Measurements from ENCODE around the gene RNF220.

Gene RNF220

DNA sequence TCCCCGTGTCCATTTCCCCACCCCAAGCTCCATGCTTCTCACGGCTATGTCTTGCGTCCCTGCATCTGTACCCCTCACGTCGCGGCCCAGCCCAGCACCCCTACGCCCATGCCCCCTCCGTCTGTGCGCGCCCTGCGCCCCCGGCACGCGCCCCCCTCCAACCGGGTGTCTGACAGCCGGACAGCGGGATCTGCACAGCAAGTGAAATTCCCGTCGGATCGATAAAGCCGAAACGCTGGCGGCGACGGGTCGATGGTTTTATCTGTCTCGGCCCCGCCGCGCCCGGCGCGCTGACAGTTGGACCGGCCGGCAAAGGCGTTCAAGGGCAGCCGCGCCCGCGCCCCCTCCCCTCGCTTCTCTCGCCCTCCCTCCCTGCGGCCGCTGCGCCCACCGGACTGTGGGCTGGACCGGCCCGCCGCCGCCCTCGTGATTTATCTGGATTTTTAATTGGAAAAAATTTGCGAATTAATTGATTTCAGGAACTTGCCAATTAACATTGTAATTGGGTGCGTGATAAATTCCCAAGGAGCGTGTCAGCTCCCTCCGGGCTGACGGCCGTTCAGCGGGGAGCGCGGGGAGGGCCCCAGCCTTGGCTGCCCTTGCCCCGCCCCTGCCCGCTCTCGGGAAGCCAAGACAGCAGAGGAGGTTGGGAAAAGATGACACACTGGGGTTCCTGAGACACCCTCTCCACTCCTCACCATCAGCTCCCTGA is 212.1 kb downstream of the RNF220 start (continued):
- TF ChIP-seq, protein P1, sequence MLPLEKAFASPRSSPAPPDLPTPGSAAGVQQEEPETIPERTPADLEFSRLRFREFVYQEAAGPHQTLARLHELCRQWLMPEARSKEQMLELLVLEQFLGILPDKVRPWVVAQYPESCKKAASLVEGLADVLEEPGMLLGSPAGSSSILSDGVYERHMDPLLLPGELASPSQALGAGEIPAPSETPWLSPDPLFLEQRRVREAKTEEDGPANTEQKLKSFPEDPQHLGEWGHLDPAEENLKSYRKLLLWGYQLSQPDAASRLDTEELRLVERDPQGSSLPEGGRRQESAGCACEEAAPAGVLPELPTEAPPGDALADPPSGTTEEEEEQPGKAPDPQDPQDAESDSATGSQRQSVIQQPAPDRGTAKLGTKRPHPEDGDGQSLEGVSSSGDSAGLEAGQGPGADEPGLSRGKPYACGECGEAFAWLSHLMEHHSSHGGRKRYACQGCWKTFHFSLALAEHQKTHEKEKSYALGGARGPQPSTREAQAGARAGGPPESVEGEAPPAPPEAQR (tag by site-specific recombination; IDR thresholded peaks at IDR 0.05) = no peak
- TF ChIP-seq ZBTB8A (tag by site-specific recombination; IDR thresholded peaks at IDR 0.05) (peak; percentile 52; the same call in 1 of the 2 replicates), ZNF214 (tag by site-specific recombination; IDR thresholded peaks at IDR 0.05; ENCODE audit: borderline replicate concordance) (no peak), ZBTB20 (tag by site-specific recombination; IDR thresholded peaks at IDR 0.05) (no peak; the same call in 1 of the 2 replicates), ZNF19 (tag by site-specific recombination; IDR thresholded peaks at IDR 0.05; ENCODE audit: low read depth) (no peak), ZNF366 (tag by site-specific recombination; conservative IDR thresholded peaks at IDR 0.05) (no peak), ZNF16 (tag by site-specific recombination; IDR thresholded peaks at IDR 0.05; ENCODE audit: low read depth) (no peak), ZIC2 (tag by site-specific recombination; IDR thresholded peaks at IDR 0.05) (peak; percentile 55), ZNF121 (tag by site-specific recombination; IDR thresholded peaks at IDR 0.05) (no peak), PRDM1 (tag by site-specific recombination; IDR thresholded peaks at IDR 0.05) (no peak), ZNF2 (tag by site-specific recombination; IDR thresholded peaks at IDR 0.05) (no peak), ZNF660 (tag by site-specific recombination; IDR thresholded peaks at IDR 0.05) (no peak), ZNF549 (tag by site-specific recombination; IDR thresholded peaks at IDR 0.05) (no peak), TRIM28 (IDR thresholded peaks at IDR 0.05; ENCODE audit: borderline replicate concordance, low read length) (no peak), ZNF530 (tag by site-specific recombination; IDR thresholded peaks at IDR 0.05; ENCODE audit: low read depth) (no peak), EGR2 (tag by site-specific recombination; IDR thresholded peaks at IDR 0.05; ENCODE audit: low read depth) (peak; percentile 48; the same call in 1 of the 2 replicates), KLF16 (tag by site-specific recombination; IDR thresholded peaks at IDR 0.05) (no peak), ZEB2 (tag by site-specific recombination; IDR thresholded peaks at IDR 0.05) (no peak), SP2 (tag by site-specific recombination; IDR thresholded peaks at IDR 0.05) (no peak; the same call in 1 of the 2 replicates), ZSCAN23 (tag by site-specific recombination; IDR thresholded peaks at IDR 0.05) (no peak), BCL11B (tag by site-specific recombination; IDR thresholded peaks at IDR 0.05; ENCODE audit: low read depth) (no peak), ZNF626 (tag by site-specific recombination; IDR thresholded peaks at IDR 0.05) (no peak), ZNF423 (tag by site-specific recombination; IDR thresholded peaks at IDR 0.05) (no peak)
- TF ChIP-seq, protein P2, sequence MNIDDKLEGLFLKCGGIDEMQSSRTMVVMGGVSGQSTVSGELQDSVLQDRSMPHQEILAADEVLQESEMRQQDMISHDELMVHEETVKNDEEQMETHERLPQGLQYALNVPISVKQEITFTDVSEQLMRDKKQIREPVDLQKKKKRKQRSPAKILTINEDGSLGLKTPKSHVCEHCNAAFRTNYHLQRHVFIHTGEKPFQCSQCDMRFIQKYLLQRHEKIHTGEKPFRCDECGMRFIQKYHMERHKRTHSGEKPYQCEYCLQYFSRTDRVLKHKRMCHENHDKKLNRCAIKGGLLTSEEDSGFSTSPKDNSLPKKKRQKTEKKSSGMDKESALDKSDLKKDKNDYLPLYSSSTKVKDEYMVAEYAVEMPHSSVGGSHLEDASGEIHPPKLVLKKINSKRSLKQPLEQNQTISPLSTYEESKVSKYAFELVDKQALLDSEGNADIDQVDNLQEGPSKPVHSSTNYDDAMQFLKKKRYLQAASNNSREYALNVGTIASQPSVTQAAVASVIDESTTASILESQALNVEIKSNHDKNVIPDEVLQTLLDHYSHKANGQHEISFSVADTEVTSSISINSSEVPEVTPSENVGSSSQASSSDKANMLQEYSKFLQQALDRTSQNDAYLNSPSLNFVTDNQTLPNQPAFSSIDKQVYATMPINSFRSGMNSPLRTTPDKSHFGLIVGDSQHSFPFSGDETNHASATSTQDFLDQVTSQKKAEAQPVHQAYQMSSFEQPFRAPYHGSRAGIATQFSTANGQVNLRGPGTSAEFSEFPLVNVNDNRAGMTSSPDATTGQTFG (tag by site-specific recombination; IDR thresholded peaks at IDR 0.05; ENCODE audit: borderline replicate concordance) = no peak
- TF ChIP-seq, protein P3, sequence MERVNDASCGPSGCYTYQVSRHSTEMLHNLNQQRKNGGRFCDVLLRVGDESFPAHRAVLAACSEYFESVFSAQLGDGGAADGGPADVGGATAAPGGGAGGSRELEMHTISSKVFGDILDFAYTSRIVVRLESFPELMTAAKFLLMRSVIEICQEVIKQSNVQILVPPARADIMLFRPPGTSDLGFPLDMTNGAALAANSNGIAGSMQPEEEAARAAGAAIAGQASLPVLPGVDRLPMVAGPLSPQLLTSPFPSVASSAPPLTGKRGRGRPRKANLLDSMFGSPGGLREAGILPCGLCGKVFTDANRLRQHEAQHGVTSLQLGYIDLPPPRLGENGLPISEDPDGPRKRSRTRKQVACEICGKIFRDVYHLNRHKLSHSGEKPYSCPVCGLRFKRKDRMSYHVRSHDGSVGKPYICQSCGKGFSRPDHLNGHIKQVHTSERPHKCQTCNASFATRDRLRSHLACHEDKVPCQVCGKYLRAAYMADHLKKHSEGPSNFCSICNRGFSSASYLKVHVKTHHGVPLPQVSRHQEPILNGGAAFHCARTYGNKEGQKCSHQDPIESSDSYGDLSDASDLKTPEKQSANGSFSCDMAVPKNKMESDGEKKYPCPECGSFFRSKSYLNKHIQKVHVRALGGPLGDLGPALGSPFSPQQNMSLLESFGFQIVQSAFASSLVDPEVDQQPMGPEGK (tag by site-specific recombination; IDR thresholded peaks at IDR 0.05) = peak; percentile 70
- TF ChIP-seq, protein P4, sequence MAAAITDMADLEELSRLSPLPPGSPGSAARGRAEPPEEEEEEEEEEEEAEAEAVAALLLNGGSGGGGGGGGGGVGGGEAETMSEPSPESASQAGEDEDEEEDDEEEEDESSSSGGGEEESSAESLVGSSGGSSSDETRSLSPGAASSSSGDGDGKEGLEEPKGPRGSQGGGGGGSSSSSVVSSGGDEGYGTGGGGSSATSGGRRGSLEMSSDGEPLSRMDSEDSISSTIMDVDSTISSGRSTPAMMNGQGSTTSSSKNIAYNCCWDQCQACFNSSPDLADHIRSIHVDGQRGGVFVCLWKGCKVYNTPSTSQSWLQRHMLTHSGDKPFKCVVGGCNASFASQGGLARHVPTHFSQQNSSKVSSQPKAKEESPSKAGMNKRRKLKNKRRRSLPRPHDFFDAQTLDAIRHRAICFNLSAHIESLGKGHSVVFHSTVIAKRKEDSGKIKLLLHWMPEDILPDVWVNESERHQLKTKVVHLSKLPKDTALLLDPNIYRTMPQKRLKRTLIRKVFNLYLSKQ (tag by site-specific recombination; IDR thresholded peaks at IDR 0.05; ENCODE audit: borderline replicate concordance) = no peak
- TF ChIP-seq, protein P5, sequence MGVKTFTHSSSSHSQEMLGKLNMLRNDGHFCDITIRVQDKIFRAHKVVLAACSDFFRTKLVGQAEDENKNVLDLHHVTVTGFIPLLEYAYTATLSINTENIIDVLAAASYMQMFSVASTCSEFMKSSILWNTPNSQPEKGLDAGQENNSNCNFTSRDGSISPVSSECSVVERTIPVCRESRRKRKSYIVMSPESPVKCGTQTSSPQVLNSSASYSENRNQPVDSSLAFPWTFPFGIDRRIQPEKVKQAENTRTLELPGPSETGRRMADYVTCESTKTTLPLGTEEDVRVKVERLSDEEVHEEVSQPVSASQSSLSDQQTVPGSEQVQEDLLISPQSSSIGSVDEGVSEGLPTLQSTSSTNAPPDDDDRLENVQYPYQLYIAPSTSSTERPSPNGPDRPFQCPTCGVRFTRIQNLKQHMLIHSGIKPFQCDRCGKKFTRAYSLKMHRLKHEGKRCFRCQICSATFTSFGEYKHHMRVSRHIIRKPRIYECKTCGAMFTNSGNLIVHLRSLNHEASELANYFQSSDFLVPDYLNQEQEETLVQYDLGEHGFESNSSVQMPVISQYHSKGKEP (tag by site-specific recombination; IDR thresholded peaks at IDR 0.05) = no peak
- TF ChIP-seq, protein P6, sequence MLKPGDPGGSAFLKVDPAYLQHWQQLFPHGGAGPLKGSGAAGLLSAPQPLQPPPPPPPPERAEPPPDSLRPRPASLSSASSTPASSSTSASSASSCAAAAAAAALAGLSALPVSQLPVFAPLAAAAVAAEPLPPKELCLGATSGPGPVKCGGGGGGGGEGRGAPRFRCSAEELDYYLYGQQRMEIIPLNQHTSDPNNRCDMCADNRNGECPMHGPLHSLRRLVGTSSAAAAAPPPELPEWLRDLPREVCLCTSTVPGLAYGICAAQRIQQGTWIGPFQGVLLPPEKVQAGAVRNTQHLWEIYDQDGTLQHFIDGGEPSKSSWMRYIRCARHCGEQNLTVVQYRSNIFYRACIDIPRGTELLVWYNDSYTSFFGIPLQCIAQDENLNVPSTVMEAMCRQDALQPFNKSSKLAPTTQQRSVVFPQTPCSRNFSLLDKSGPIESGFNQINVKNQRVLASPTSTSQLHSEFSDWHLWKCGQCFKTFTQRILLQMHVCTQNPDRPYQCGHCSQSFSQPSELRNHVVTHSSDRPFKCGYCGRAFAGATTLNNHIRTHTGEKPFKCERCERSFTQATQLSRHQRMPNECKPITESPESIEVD (tag by site-specific recombination; IDR thresholded peaks at IDR 0.05) = no peak
